ENCODE results near the gene DSCAML1. TPM values are rescaled to one million over a fixed set of nuclear protein-coding genes. Genes with fewer than 3 reads are reported as not detected.

Gene DSCAML1
- total RNA-seq, 1 experiment from 2014 or later, result 0.15 TPM

DNA sequence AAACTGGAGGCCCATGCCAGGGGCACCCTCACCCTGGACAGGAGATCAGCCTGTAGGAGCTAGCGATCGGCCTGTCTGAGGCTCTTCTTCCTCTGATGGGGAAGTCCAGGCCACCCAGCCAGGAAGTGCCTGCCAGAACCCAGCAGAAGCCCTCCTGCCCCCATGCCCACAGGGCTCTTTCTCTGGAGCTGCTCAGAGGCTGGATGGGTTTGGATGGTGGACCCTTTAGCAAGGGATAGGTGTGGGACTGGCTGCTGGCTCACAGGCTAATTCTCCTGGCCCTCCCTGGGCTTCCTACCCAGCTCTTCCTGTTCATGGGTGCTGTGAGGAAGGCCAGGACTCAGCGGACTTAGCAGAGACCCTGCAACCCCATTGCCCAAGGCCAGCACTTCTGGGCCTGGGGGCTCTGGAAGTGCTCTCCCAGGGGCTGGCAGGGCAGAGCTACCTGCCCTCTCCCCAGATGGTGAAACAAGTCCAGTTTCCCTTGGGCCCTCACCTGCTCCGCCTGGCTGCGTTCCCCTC, 19.9 kb upstream of the DSCAML1 start:
- Histone ChIP-seq H3K4ac (ENCODE audit: low read depth, low read length) (no peak overlapping the region), H4K20me1 (ENCODE audit: control insufficient read depth, insufficient read depth, insufficient read length) (no peaks in the 10 kb centered on the region), H3K23ac (ENCODE audit: insufficient read length, low read depth, low read length) (no peak overlapping the region), H3K27me3 (ENCODE audit: insufficient read depth, low read length) (no peaks in the 10 kb centered on the region), H3K23me2 (ENCODE audit: insufficient read length, low read depth, low read length, poor library complexity, severe bottlenecking) (peaks cover 3% of the 10 kb centered on the region), H3K14ac (ENCODE audit: insufficient read depth, low read length) (no peak overlapping the region; the same call in 1 of the 2 replicates), H3K4me2 (ENCODE audit: insufficient read depth, insufficient read length, low read length) (peak overlapping the region; percentile 29), H4K5ac (ENCODE audit: insufficient read length, low read depth, low read length) (no peak overlapping the region), H2BK20ac (ENCODE audit: low read depth, low read length, poor library complexity, severe bottlenecking) (no peak overlapping the region), H4K91ac (ENCODE audit: insufficient read length, low read depth, low read length) (no peak overlapping the region), H2BK5ac (ENCODE audit: insufficient read length, low read length) (no peak overlapping the region), H3K79me1 (ENCODE audit: insufficient read depth, low read depth, low read length, poor library complexity, severe bottlenecking) (no peaks in the 10 kb centered on the region), H3K27ac (ENCODE audit: insufficient read length, low read depth, low read length) (no peak overlapping the region), H4K8ac (replicated peaks; ENCODE audit: insufficient read length, low read depth, low read length) (no peak overlapping the region), H3K18ac (ENCODE audit: insufficient read length, low read depth, low read length) (no peak overlapping the region), H2AFZ (ENCODE audit: low read length) (no peak overlapping the region), H2AK5ac (ENCODE audit: insufficient read length, low read length) (no peak overlapping the region), H3K4me1 (ENCODE audit: insufficient read depth, low read length) (no peaks in the 10 kb centered on the region; the same call in 1 of the 2 replicates), H3K9ac (ENCODE audit: extremely low read depth, insufficient read length, low read length) (no peak overlapping the region), H2BK15ac (ENCODE audit: low read depth, low read length) (no peak overlapping the region), H3T11ph (ENCODE audit: low read length) (no peak overlapping the region), H2BK12ac (ENCODE audit: insufficient read length, low read depth, low read length) (no peak overlapping the region), H2BK120ac (ENCODE audit: low read depth, low read length, poor library complexity, severe bottlenecking) (no peak overlapping the region), H3K79me2 (ENCODE audit: insufficient read depth, low read length) (no peaks in the 10 kb centered on the region), H3K56ac (ENCODE audit: insufficient read length, low read depth, low read length) (no peak overlapping the region), H3K9me3 (ENCODE audit: control insufficient read depth, low read depth, low read length) (no peaks in the 10 kb centered on the region)
- Mint-ChIP-seq H3K36me3 (ENCODE audit: insufficient read depth in 1 of 3, low read depth in 3 of 3) (no peaks in the 10 kb centered on the region), H3K9me3 (no peaks in the 10 kb centered on the region; a peak in 1 of 5 replicates), H3K27ac (peak overlapping the region in 2 of 3 experiments; percentile 46 to 91; a peak in 3 of 7 replicates), H3K27me3 (ENCODE audit: low read depth) (peaks cover 4% of the 10 kb centered on the region; the same call in 1 of the 2 replicates), H3K4me1 (peaks cover 61 to 68% of the 10 kb centered on the region in 2 experiments), H3K4me3 (peak overlapping the region; percentile 56 to 64; a peak in 3 of 5 replicates)
- no CpG with 5 or more reads among the region's 5 CpGs for WGBS (ENCODE audit: extremely low coverage, insufficient read length, low lambda C conversion rate)
- no peak for DNase-seq
- TF ChIP-seq, protein P1, sequence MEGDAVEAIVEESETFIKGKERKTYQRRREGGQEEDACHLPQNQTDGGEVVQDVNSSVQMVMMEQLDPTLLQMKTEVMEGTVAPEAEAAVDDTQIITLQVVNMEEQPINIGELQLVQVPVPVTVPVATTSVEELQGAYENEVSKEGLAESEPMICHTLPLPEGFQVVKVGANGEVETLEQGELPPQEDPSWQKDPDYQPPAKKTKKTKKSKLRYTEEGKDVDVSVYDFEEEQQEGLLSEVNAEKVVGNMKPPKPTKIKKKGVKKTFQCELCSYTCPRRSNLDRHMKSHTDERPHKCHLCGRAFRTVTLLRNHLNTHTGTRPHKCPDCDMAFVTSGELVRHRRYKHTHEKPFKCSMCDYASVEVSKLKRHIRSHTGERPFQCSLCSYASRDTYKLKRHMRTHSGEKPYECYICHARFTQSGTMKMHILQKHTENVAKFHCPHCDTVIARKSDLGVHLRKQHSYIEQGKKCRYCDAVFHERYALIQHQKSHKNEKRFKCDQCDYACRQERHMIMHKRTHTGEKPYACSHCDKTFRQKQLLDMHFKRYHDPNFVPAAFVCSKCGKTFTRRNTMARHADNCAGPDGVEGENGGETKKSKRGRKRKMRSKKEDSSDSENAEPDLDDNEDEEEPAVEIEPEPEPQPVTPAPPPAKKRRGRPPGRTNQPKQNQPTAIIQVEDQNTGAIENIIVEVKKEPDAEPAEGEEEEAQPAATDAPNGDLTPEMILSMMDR (conservative IDR thresholded peaks at IDR 0.05), result no peak

Measured in H9 (cell line).